ENCODE data around the gene CDH13.

Gene CDH13

GRCh38 chr16:82699711-82700495 lies 73.1 kb downstream of the CDH13 start:
- Histone ChIP-seq H3K27ac (no peak overlapping the region), H3K4me3 (no peak overlapping the region), H3K36me3 (ENCODE audit: insufficient read depth, low read length) (no peaks in the 10 kb centered on the region), H3K9ac (ENCODE audit: insufficient read length) (no peak overlapping the region), H3K9me3 (ENCODE audit: low read depth, low read length) (no peaks in the 10 kb centered on the region)
- DNase-seq (ENCODE audit: low read depth, low spot score): no peak
- TF ChIP-seq FOXP2 (optimal IDR thresholded peaks at IDR 0.05; ENCODE audit: control extremely low read depth, extremely low read length, insufficient read depth): no peak
- no peak for TF ChIP-seq EZH2 (IDR thresholded peaks at IDR 0.05)
- no peak for TF ChIP-seq POLR2AphosphoS5 (IDR thresholded peaks at IDR 0.05; ENCODE audit: borderline replicate concordance, low read depth, low read length)

- Histone ChIP-seq H3K27ac (no peak overlapping the region), H3K36me3 (ENCODE audit: insufficient read depth, low read length) (no peaks in the 10 kb centered on the region), H3K9ac (ENCODE audit: insufficient read length) (no peak overlapping the region), H3K4me3 (no peak overlapping the region), H3K9me3 (ENCODE audit: low read depth, low read length) (no peaks in the 10 kb centered on the region)
- no peak for DNase-seq (ENCODE audit: low read depth, low spot score)
- TF ChIP-seq POLR2AphosphoS5 (IDR thresholded peaks at IDR 0.05; ENCODE audit: borderline replicate concordance, low read depth, low read length) (no peak), EZH2 (IDR thresholded peaks at IDR 0.05) (no peak), FOXP2 (optimal IDR thresholded peaks at IDR 0.05; ENCODE audit: control extremely low read depth, extremely low read length, insufficient read depth) (no peak)
Observed at GRCh38 chr16:82700541-82701235, 73.9 kb downstream of the CDH13 start.

GRCh38 chr16:82701442-82701955 lies 74.7 kb downstream of the CDH13 start:
- no peak overlapping the region for H3K4me3 ChIP-seq
- H3K36me3 ChIP-seq (ENCODE audit: insufficient read depth, low read length): no peaks in the 10 kb centered on the region
- H3K9ac ChIP-seq (ENCODE audit: insufficient read length): no peak overlapping the region
- TF ChIP-seq EZH2 (IDR thresholded peaks at IDR 0.05): no peak
- no peak for TF ChIP-seq FOXP2 (optimal IDR thresholded peaks at IDR 0.05; ENCODE audit: control extremely low read depth, extremely low read length, insufficient read depth)
- no peak for TF ChIP-seq POLR2AphosphoS5 (IDR thresholded peaks at IDR 0.05; ENCODE audit: borderline replicate concordance, low read depth, low read length)
- no peaks in the 10 kb centered on the region for H3K9me3 ChIP-seq (ENCODE audit: low read depth, low read length)
- no peak for DNase-seq (ENCODE audit: low read depth, low spot score)
- no peak overlapping the region for H3K27ac ChIP-seq

- Histone ChIP-seq H3K9ac (ENCODE audit: insufficient read length) (no peak overlapping the region), H3K9me3 (ENCODE audit: low read depth, low read length) (no peaks in the 10 kb centered on the region), H3K36me3 (ENCODE audit: insufficient read depth, low read length) (no peaks in the 10 kb centered on the region), H3K4me3 (no peak overlapping the region), H3K27ac (no peak overlapping the region)
- no peak for DNase-seq (ENCODE audit: low read depth, low spot score)
- no peak for TF ChIP-seq FOXP2 (optimal IDR thresholded peaks at IDR 0.05; ENCODE audit: control extremely low read depth, extremely low read length, insufficient read depth)
- TF ChIP-seq POLR2AphosphoS5 (IDR thresholded peaks at IDR 0.05; ENCODE audit: borderline replicate concordance, low read depth, low read length): no peak
- no peak for TF ChIP-seq EZH2 (IDR thresholded peaks at IDR 0.05)
Observed at GRCh38 chr16:82703161-82703560, 76.4 kb downstream of the CDH13 start.

GRCh38 chr16:82703871-82704768 lies 77.4 kb downstream of the CDH13 start:
- Histone ChIP-seq H3K27ac (no peak overlapping the region), H3K36me3 (ENCODE audit: insufficient read depth, low read length) (no peaks in the 10 kb centered on the region), H3K9ac (ENCODE audit: insufficient read length) (no peak overlapping the region), H3K9me3 (ENCODE audit: low read depth, low read length) (no peaks in the 10 kb centered on the region), H3K4me3 (no peak overlapping the region)
- TF ChIP-seq POLR2AphosphoS5 (IDR thresholded peaks at IDR 0.05; ENCODE audit: borderline replicate concordance, low read depth, low read length) (no peak), EZH2 (IDR thresholded peaks at IDR 0.05) (no peak), FOXP2 (optimal IDR thresholded peaks at IDR 0.05; ENCODE audit: control extremely low read depth, extremely low read length, insufficient read depth) (no peak)
- DNase-seq (ENCODE audit: low read depth, low spot score): no peak

- H3K4me3 ChIP-seq: no peak overlapping the region
- H3K9me3 ChIP-seq (ENCODE audit: low read depth, low read length): no peaks in the 10 kb centered on the region
- H3K36me3 ChIP-seq (ENCODE audit: insufficient read depth, low read length): no peaks in the 10 kb centered on the region
- no peak overlapping the region for H3K27ac ChIP-seq
- TF ChIP-seq EZH2 (IDR thresholded peaks at IDR 0.05) (no peak), POLR2AphosphoS5 (IDR thresholded peaks at IDR 0.05; ENCODE audit: borderline replicate concordance, low read depth, low read length) (no peak), FOXP2 (optimal IDR thresholded peaks at IDR 0.05; ENCODE audit: control extremely low read depth, extremely low read length, insufficient read depth) (no peak)
- H3K9ac ChIP-seq (ENCODE audit: insufficient read length): no peak overlapping the region
- DNase-seq (ENCODE audit: low read depth, low spot score): no peak
Observed at GRCh38 chr16:82709987-82710386, 83.2 kb downstream of the CDH13 start.

GRCh38 chr16:82713778-82714177 lies 87.0 kb downstream of the CDH13 start:
- H3K9me3 ChIP-seq (ENCODE audit: low read depth, low read length): no peaks in the 10 kb centered on the region
- TF ChIP-seq FOXP2 (optimal IDR thresholded peaks at IDR 0.05; ENCODE audit: control extremely low read depth, extremely low read length, insufficient read depth): no peak
- no peak for TF ChIP-seq EZH2 (IDR thresholded peaks at IDR 0.05)
- TF ChIP-seq POLR2AphosphoS5 (IDR thresholded peaks at IDR 0.05; ENCODE audit: borderline replicate concordance, low read depth, low read length): no peak
- DNase-seq (ENCODE audit: low read depth, low spot score): no peak
- no peak overlapping the region for H3K27ac ChIP-seq
- H3K36me3 ChIP-seq (ENCODE audit: insufficient read depth, low read length): no peaks in the 10 kb centered on the region
- no peak overlapping the region for H3K9ac ChIP-seq (ENCODE audit: insufficient read length)
- no peak overlapping the region for H3K4me3 ChIP-seq

GRCh38 chr16:82715160-82715559 lies 88.4 kb downstream of the CDH13 start:
- Histone ChIP-seq H3K36me3 (ENCODE audit: insufficient read depth, low read length) (no peaks in the 10 kb centered on the region), H3K9me3 (ENCODE audit: low read depth, low read length) (no peaks in the 10 kb centered on the region), H3K9ac (ENCODE audit: insufficient read length) (no peak overlapping the region), H3K4me3 (no peak overlapping the region), H3K27ac (no peak overlapping the region)
- DNase-seq (ENCODE audit: low read depth, low spot score): no peak
- TF ChIP-seq FOXP2 (optimal IDR thresholded peaks at IDR 0.05; ENCODE audit: control extremely low read depth, extremely low read length, insufficient read depth) (no peak), POLR2AphosphoS5 (IDR thresholded peaks at IDR 0.05; ENCODE audit: borderline replicate concordance, low read depth, low read length) (no peak), EZH2 (IDR thresholded peaks at IDR 0.05) (no peak)

Measured in SK-N-MC (cell line).